Left renal cortex interstitium (tissue), 4 donors: ENCODE data around the gene CHMP2B. TPM values are rescaled to one million over a fixed set of nuclear protein-coding genes. Genes with fewer than 3 reads are reported as not detected.
"Not testable (repeated sequence)": the region's sequence is repeated elsewhere in the genome, so short reads cannot be mapped to it uniquely, and the experiment has no call there.

Source experiments
- DNase-seq, 4 donors: peaks; one replicate each; pipeline ENCODE4 v3.0.0-alpha.2; 2013; ENCODE audit warnings: low read depth in 4 of 4, low spot score in 2 of 4, missing footprints in 1 of 4
- polyA plus RNA-seq, 4 donors: library from polyadenylated mRNA; unstranded; fragments of 120-200 nt; gene quantifications; one replicate each; pipeline ENCODE4 v1.2.1, GENCODE V29; 2013; ENCODE audit not compliant: insufficient read length in 4 of 4

The CHMP2B gene
- polyA plus RNA-seq, 4 donors = 48.9 to 61.8 (median 52.0) TPM

- DNase-seq = no peak
Observed at GRCh38 chr3:87228316-87228715, 1.2 kb downstream of the CHMP2B start.

DNA sequence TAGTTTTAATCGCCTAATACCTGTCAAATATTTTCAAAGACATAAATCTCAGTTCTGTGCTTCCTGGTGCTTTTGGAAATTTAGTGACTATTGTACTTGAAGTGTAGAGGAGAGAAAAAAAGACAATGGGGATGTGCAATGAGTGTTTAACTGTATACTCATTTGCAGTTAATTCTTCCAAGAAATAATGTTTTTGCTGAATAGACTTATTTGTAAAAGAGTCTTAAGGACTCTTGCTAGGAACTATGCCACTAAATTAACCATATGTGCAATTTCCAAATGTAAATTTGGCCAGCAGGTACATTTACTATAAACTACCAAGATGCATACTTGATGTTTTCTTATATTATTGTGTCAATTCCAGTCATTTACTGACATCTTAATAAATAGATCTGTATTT lies 2.0 kb downstream of the CHMP2B start:
- DNase-seq = no peak

GRCh38 chr3:87233805-87234204 lies 6.7 kb downstream of the CHMP2B start:
- no peak for DNase-seq

DNA sequence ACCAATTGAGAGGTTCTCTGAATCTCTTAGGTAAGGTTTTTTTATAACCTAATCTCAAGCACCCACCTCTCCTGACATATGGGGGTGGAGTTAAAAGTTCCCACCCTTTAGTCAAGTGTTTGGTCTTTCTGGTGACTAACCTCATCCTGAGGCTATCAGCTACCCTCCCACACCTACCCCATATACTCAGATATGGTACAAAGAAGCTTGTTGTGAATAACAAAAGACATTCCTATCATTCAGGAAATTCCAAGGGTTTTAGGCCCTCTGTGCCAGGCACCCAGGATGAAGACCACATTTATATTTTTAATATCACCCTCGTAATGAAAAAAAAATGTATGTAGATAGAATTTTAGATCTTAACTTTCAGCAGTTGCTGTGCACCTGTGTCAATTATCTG lies 9.0 kb downstream of the CHMP2B start:
- no peak for DNase-seq

- DNase-seq = no peak
Observed at GRCh38 chr3:87246662-87247429, 19.7 kb downstream of the CHMP2B start.

- no peak for DNase-seq
Observed at GRCh38 chr3:87247430-87247773, 20.3 kb downstream of the CHMP2B start.

DNA sequence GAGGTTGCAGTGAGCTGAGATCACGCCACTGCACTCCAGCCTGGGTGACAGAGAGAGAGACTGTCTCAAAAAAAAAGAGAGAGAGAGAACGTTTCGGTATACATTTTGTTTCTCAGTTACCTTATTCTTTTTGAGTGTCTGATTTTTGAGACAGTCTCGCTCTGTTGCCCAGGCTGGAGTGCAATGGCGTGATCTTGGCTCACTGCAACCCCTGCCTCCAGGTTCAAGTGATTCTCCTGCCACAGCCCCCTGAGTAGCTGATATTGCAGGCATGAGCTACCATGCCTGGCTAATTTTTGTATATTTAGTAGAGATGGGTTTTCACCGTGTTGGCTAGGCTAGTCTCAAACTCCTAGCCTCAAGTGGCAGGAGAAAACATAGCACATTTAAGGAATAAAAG lies 21.1 kb downstream of the CHMP2B start:
- not testable (repeated sequence) for DNase-seq

- DNase-seq = no peak
Observed at GRCh38 chr3:87248831-87249230, 21.7 kb downstream of the CHMP2B start.

DNA sequence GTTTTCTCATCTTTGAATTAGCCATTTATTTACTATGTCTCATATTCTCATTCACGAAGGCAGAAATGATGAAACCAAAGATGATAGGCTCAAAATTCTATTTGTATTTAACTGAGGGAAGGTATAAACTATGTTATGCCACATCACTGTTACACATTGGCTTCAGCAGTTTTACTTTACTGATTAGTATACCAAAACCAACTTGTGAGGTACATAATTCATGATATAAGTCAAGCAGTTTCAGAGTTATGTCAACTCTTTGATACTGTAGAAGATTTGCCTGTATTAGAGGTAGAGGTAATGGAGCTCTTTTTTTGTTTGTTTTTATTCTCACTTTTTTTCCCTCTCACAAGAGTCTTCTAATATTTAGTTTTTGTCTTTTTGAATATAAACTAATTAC lies 22.9 kb downstream of the CHMP2B start:
- no peak for DNase-seq

GRCh38 chr3:87260270-87260669 lies 33.2 kb downstream of the CHMP2B start:
- peak in 3 of 4 donors; percentile 11 to 33 (median 13) for DNase-seq

- no peak for DNase-seq
Observed at GRCh38 chr3:87261925-87262324, 34.8 kb downstream of the CHMP2B start.

DNA sequence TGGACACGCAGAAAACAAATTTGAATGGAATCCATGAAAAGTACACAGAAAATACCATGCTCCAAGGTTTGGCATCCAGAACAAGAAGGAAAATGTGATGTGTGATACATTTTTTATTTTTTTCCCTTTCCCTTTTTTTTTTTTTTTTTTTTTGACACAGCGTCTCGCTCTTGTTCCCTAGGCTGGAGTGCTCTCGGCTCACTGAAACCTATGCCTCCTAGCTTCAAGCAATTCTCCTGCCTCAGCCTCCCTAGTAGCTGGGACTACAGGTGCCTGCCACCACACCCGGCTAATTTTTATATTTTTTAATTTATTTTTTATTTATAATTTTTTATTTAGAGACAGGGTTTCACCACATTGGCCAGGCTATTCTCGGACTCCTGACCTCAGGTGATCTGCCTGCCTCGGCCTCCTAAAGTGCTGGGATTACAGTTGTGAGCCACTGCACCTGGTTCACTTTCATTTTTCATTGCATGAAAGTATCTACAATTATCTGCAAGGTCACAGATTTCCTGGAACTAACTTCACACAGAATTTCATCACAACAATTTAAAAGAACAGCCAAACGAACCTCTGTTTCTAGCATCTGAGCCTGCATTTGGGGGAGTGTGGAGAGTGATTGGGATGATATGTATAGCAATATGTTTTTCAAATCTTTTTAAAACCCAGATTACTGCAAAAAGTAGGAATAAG lies 41.0 kb downstream of the CHMP2B start:
- no peak for DNase-seq

- no peak for DNase-seq
Observed at GRCh38 chr3:87268646-87269211, 41.6 kb downstream of the CHMP2B start.

DNA sequence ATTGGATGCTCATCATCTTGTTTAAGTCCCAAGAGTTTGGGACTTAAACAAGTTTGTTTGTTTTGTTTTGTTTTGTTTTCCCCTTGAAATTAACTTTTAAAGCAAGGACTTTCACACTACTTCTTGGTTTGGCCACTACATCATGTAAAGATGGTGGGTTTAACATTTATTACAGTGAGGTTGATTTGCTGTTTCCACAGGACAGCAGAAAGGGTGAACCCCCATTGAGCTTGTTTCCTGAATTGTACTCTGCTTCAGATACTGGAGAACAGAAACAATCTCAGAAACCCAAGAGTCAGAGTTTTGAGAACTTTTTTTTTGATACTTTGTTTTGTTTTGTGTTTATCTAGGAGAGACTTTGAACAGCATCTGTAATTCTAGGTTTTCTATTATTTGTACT lies 42.6 kb downstream of the CHMP2B start:
- DNase-seq = no peak

GRCh38 chr3:87270908-87271700 lies 44.0 kb downstream of the CHMP2B start:
- no peak for DNase-seq

GRCh38 chr3:87272718-87273341 lies 45.7 kb downstream of the CHMP2B start:
- DNase-seq = no peak

GRCh38 chr3:87276484-87276883 lies 49.4 kb downstream of the CHMP2B start, which contains the start of gene POU1F1:
TSS of gene POU1F1 (minus strand) at chr3:87276584. CDS start at chr3:87276462, 122 bp downstream.
- DNase-seq = no peak

DNA sequence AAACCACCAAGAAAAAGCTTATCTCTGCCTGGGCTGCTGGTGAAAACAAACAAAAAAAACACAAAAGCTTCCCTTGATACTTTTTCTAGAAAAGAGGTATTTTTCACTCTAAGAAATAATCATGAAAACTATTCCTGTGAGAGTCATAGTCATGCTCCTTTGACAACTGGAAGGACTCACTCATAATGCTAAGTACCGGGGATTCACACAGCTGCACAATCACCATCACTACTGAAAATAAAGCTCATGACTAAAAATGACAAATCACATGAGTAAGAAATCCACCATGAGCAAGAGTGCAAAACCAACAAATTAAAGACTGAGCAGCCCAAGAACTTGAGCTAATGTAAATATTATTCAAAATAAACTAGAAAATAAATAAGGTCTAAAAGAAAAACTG lies 59.9 kb downstream of the CHMP2B start:
- DNase-seq = no peak

DNA sequence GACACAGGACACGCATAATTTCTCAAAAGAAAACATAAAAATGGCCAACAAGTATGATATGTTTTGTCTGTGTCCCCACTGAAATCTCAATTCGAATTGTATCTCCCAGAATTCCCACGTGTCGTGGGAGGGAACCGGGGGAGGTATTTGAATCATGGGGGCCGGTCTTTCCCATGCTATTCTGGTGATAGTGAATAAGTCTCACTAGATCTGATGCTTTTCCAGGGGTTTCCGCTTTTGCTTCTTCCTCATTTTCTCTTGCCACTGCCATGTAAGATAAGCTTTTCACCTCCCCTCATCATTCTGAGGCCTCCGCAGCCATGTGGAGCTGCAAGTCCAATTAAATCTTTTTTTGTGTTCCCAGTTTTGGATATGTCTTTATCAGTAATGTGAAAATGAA lies 61.3 kb downstream of the CHMP2B start:
- DNase-seq = no peak

GRCh38 chr3:87298111-87298718 lies 71.1 kb downstream of the CHMP2B start:
- peak in 1 of 4 donors; percentile 13 for DNase-seq
